HS-27A (cell line): Measurements from ENCODE around the gene PRM3.

ENCODE experiments used
- DNase-seq: peaks from one replicate; pipeline ENCODE4 v3.0.0-alpha.2; 2012; ENCODE audit warnings: low read depth, missing footprints

PRM3 gene

DNA sequence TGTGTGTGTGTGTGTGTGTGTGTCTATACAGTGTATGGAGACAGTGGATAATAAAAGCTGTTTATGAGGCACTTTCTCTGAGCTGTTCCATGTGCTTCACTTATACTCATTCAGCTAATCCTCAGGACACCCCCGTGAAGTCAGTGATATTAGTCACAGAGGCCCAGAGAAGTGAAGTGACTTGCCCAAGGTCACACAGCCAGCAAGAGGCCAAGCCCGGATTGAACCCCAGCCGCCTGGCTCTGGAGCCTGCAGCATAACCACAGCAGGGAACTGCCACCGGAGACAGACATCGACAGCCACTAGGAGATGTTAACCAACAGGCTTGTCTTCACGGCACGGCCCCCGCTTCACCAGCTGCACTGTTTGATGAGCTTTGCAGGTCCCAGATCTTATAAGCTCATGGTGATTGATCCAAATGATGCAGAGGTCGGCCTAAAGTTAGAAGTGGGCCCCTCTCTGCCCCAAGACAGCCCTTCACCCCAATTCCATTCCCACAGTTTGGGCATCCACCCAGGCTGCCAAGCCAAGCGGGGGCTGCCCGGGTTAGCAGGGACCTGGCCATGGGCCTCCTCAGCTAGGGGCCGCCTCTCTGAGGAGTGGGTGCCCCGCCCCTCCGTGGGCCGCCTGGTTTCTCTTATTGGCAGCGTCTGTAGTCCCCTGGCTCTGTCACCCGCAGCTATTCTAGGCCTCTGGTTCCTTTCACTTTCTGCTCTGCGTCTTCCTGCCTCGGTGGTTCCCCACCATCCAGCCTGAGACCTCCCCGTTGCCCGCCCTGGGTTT lies 48.3 kb downstream of the PRM3 start:
- no peak for DNase-seq

DNA sequence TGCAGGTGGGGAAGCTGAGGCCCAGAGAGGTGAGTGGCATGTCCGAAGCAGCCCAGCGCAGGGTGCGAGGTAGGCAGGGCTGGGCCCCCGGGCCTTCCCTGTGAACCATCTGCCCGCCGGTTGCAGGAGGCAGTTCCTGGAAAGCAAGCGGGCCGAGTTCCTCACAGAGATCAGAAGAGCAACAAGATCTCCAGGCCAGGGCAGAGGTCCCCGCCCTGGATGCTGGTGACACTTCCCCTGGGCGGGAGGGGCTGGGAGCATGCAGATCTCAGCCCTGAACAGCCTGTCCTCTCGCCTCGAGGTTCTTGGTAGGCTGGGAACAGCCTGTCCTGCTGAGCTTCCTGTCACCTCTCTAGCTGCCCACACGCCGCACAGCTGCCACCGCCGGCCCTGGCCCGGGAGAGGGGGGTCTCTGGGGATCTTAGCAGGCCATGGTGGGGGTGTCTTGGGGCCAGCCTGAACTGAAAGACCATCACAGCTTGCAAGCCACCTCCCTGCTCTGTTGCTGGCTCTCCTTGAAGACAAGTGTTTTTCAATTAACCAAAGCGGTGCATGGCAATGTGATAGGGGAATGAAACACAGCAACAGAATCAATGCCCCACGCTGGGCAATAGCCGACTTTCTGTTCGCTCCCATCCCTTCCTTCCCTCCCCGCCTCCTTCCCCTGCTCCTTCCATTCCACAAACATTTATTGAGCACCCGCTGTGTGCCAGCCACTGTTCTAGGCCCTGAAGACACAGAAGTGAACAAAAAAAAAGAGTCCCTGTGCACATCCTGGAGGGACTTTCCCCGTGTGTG lies 49.1 kb downstream of the PRM3 start:
- DNase-seq, result no peak
